Activated T-cell treated with anti-CD3 and anti-CD28 coated beads, Interleukin-2, amount 50 U/mL, for 72 hours (primary cell): ENCODE results near the gene FOXP1. TPM values are rescaled to one million over a fixed set of nuclear protein-coding genes. Genes with fewer than 3 reads are reported as not detected.
A peak's percentile ranks its signal among the peaks of the same experiment; 100 is the strongest.

Experiments used
- ATAC-seq, 2 donors: fragments of 150-1000 bp; cut with Tn5 transposase; replicated peaks in 1 of 2; 2 replicates each; pipeline ENCODE4 v1.10.0; 2021; ENCODE audit warnings: moderate library complexity in 2 of 2, mild to moderate bottlenecking in 1 of 2
- DNase-seq, 2 donors: peaks; one replicate each; pipeline ENCODE4 v3.0.0; 2021 to 2022; ENCODE audit warnings: mixed read lengths in 1 of 2
- H3K27ac Mint-ChIP-seq: one replicate; pipeline ENCODE4 v1.8.0; 2022; ENCODE audit warnings: mild to moderate bottlenecking, moderate library complexity, mixed read lengths
- H3K27me3 Mint-ChIP-seq: one replicate; pipeline ENCODE4 v1.8.0; 2022; ENCODE audit warnings: low read depth, mixed read lengths
- H3K36me3 Mint-ChIP-seq, 2 donors: one replicate each; pipeline ENCODE4 v1.8.0; 2022; ENCODE audit warnings: mixed read lengths in 2 of 2, mild to moderate bottlenecking in 1 of 2; ENCODE audit not compliant: insufficient read depth in 2 of 2
- H3K4me1 Mint-ChIP-seq: one replicate; pipeline ENCODE4 v1.8.0; 2022; ENCODE audit warnings: low read depth, mixed read lengths
- H3K4me3 Mint-ChIP-seq, 2 donors: one replicate each; pipeline ENCODE4 v1.8.0; 2022; ENCODE audit warnings: mild to moderate bottlenecking in 2 of 2, mixed read lengths in 2 of 2, moderate library complexity in 2 of 2
- H3K9me3 Mint-ChIP-seq, 2 donors: one replicate each; pipeline ENCODE4 v1.8.0; 2022; ENCODE audit warnings: mixed read lengths in 2 of 2
- total RNA-seq, 2 donors: library from RNA; stranded (reverse); gene quantifications; one replicate each; pipeline ENCODE4 v1.2.3, GENCODE V29; 2022

Gene FOXP1
- total RNA-seq, 2 donors from 2014 or later = 124 to 156 TPM

DNA sequence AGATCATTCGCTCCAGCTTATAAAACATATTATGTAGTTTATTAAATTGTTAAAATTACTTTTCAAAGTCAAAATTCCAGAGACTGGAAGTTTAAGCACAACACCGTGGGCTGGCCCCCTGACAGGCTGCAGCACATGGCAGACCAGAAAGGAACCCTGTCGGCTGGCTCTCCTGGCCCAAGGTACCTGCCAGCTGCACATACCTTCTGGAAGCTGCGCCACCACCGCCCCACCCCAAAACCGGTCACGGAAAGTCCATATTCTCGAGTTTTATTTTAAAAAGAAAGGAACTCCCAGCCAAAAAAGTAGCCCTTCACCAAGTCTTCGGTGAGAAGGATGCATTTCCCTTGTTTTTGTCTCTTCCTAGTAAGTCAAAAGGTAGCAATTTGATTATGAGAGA lies 94.6 kb downstream of the FOXP1 start:
- Mint-ChIP-seq H3K4me3 (peak overlapping the region; percentile 81 to 85), H3K9me3 (peaks cover 1 to 8% of the 10 kb centered on the region in 2 donors), H3K27ac (peak overlapping the region; percentile 51), H3K36me3 (peaks cover 14 to 19% of the 10 kb centered on the region in 2 donors), H3K27me3 (no peaks in the 10 kb centered on the region), H3K4me1 (peaks cover 94% of the 10 kb centered on the region)
- no peak for DNase-seq
- no peak for ATAC-seq

DNA sequence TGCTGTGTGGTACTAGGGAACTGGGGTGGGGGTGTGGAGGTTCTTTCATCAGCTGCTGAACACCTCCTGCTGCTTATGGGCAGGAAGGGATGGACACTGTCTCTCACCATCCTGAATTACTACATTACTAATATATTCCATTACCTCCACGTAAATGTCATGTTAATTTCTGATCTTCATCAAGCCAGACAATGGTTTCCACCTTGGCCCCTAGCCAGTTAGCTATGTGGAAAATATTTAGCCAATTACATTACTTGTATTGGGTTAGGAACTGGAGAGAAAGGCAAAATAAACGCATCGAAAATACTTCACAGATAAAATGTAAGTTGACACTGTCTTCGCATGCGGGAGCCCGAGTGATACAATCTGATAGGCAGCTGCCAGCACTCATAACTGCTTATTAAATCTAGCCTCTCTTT lies 95.1 kb downstream of the FOXP1 start:
- Mint-ChIP-seq H3K27me3 (no peaks in the 10 kb centered on the region), H3K4me3 (peak overlapping the region; percentile 76 to 85), H3K36me3 (peaks cover 14 to 19% of the 10 kb centered on the region in 2 donors), H3K4me1 (peaks cover 94% of the 10 kb centered on the region), H3K9me3 (peaks cover 1 to 8% of the 10 kb centered on the region in 2 donors), H3K27ac (no peak overlapping the region)
- DNase-seq = no peak
- no peak for ATAC-seq

GRCh38 chr3:71487418-71487817 lies 96.1 kb downstream of the FOXP1 start:
- peaks cover 94% of the 10 kb centered on the region for H3K4me1 Mint-ChIP-seq
- H3K9me3 Mint-ChIP-seq = peaks cover under 1 to 6% of the 10 kb centered on the region in 2 donors
- ATAC-seq = peak; percentile 26 to 40
- peak overlapping the region; percentile 85 to 87 for H3K4me3 Mint-ChIP-seq
- no peak for DNase-seq
- H3K27ac Mint-ChIP-seq = peak overlapping the region; percentile 80
- H3K27me3 Mint-ChIP-seq = no peaks in the 10 kb centered on the region
- H3K36me3 Mint-ChIP-seq = peaks cover 11 to 14% of the 10 kb centered on the region in 2 donors

DNA sequence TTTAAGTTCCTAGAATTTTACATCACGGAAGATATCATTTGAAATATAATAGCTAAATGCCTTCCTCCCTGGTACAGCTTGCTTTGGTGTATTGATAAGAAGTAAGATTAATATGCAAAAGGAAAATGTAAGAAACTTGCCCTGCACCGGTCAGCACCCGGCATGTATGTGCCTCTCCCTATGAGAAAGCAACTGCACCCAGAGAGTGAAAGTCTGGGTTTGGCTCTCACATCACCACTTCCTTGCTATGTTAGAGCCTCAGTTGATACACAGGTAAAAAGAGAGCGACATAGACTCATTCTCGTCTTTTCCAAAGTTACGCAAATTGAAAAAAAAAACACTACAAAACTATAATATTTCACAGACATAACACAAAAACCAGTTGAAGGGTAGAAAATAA lies 96.7 kb downstream of the FOXP1 start:
- Mint-ChIP-seq H3K27me3 (no peaks in the 10 kb centered on the region), H3K27ac (peak overlapping the region; percentile 80), H3K4me3 (peak overlapping the region; percentile 85 to 87), H3K9me3 (peaks cover 0 to 6% of the 10 kb centered on the region in 2 donors), H3K4me1 (peaks cover 95% of the 10 kb centered on the region), H3K36me3 (peaks cover 10 to 12% of the 10 kb centered on the region in 2 donors)
- ATAC-seq = peak; percentile 60 to 67
- peak; percentile 33 to 48 for DNase-seq

GRCh38 chr3:71485896-71486295 lies 97.6 kb downstream of the FOXP1 start:
- Mint-ChIP-seq H3K27ac (peak overlapping the region; percentile 76), H3K9me3 (no peaks in the 10 kb centered on the region), H3K4me1 (peaks cover 95% of the 10 kb centered on the region), H3K36me3 (peaks cover 3 to 4% of the 10 kb centered on the region in 2 donors), H3K4me3 (peak overlapping the region; percentile 22 to 51), H3K27me3 (no peaks in the 10 kb centered on the region)
- DNase-seq = no peak
- ATAC-seq = no peak

GRCh38 chr3:71484452-71484851 lies 99.1 kb downstream of the FOXP1 start:
- ATAC-seq = no peak
- no peak overlapping the region for H3K27ac Mint-ChIP-seq
- H3K27me3 Mint-ChIP-seq = no peaks in the 10 kb centered on the region
- DNase-seq = no peak
- no peaks in the 10 kb centered on the region for H3K9me3 Mint-ChIP-seq
- H3K4me3 Mint-ChIP-seq = no peak overlapping the region
- no peaks in the 10 kb centered on the region for H3K36me3 Mint-ChIP-seq
- peaks cover 98% of the 10 kb centered on the region for H3K4me1 Mint-ChIP-seq

GRCh38 chr3:71484047-71484446 lies 99.5 kb downstream of the FOXP1 start:
- no peak for ATAC-seq
- Mint-ChIP-seq H3K4me3 (peak overlapping the region; percentile 1 to 41), H3K27ac (peak overlapping the region; percentile 85), H3K9me3 (no peaks in the 10 kb centered on the region), H3K36me3 (no peaks in the 10 kb centered on the region), H3K4me1 (peaks cover 98% of the 10 kb centered on the region), H3K27me3 (no peaks in the 10 kb centered on the region)
- DNase-seq = no peak

GRCh38 chr3:71482771-71483170 lies 100.8 kb downstream of the FOXP1 start:
- H3K4me3 Mint-ChIP-seq = peak overlapping the region; percentile 30 to 33
- ATAC-seq (no peak), DNase-seq (no peak)
- peaks cover 98% of the 10 kb centered on the region for H3K4me1 Mint-ChIP-seq
- H3K9me3 Mint-ChIP-seq = no peaks in the 10 kb centered on the region
- peak overlapping the region; percentile 86 for H3K27ac Mint-ChIP-seq
- no peaks in the 10 kb centered on the region for H3K27me3 Mint-ChIP-seq
- H3K36me3 Mint-ChIP-seq = peaks cover 0 to 4% of the 10 kb centered on the region in 2 donors

DNA sequence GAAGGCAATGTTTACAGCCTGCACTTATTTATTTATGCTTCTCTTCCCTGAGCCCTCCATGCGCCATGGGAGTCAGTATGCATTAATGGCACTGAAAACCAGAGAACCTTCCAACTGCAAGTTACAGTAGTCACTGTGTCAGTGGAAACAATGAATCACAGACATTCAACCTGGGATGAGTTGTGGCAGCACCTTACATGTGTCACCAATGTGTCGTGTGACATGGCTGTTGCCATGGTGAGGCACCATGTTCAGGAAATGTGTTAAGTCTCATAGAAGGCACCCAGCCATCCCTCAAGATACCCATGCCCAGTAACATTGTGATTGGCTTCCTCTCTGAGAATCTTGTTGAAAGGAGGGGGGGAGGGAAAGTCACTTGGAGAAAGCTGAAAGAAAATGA lies 105.0 kb downstream of the FOXP1 start:
- H3K9me3 Mint-ChIP-seq = peaks cover 0 to 3% of the 10 kb centered on the region in 2 donors
- H3K4me1 Mint-ChIP-seq = peaks cover 83% of the 10 kb centered on the region
- DNase-seq (peak; percentile 73 to 85), ATAC-seq (peak; percentile 98 to 99)
- H3K27ac Mint-ChIP-seq = peak overlapping the region; percentile 93
- H3K36me3 Mint-ChIP-seq = peaks cover 9 to 12% of the 10 kb centered on the region in 2 donors
- no peaks in the 10 kb centered on the region for H3K27me3 Mint-ChIP-seq
- peak overlapping the region; percentile 65 to 82 for H3K4me3 Mint-ChIP-seq

- Mint-ChIP-seq H3K27me3 (no peaks in the 10 kb centered on the region), H3K4me3 (no peak overlapping the region), H3K36me3 (peaks cover 20 to 22% of the 10 kb centered on the region in 2 donors), H3K4me1 (peaks cover 82% of the 10 kb centered on the region), H3K27ac (no peak overlapping the region), H3K9me3 (peaks cover 7 to 12% of the 10 kb centered on the region in 2 donors)
- no peak for DNase-seq
- ATAC-seq = no peak
Observed at GRCh38 chr3:71476950-71477349, 106.6 kb downstream of the FOXP1 start.

GRCh38 chr3:71469138-71469435 lies 114.4 kb downstream of the FOXP1 start:
- ATAC-seq (no peak), DNase-seq (no peak)
- H3K27ac Mint-ChIP-seq = no peak overlapping the region
- H3K27me3 Mint-ChIP-seq = no peaks in the 10 kb centered on the region
- no peak overlapping the region for H3K4me3 Mint-ChIP-seq
- peaks cover 7 to 9% of the 10 kb centered on the region in 2 donors for H3K9me3 Mint-ChIP-seq
- H3K36me3 Mint-ChIP-seq = peaks cover 10 to 17% of the 10 kb centered on the region in 2 donors
- H3K4me1 Mint-ChIP-seq = peaks cover 56% of the 10 kb centered on the region

- ATAC-seq = no peak
- Mint-ChIP-seq H3K36me3 (peaks cover 8 to 15% of the 10 kb centered on the region in 2 donors), H3K4me1 (peaks cover 61% of the 10 kb centered on the region)
Observed at GRCh38 chr3:71468311-71469137, 115.0 kb downstream of the FOXP1 start.

GRCh38 chr3:71466483-71466882 lies 117.0 kb downstream of the FOXP1 start:
- Mint-ChIP-seq H3K9me3 (peaks cover 0 to 2% of the 10 kb centered on the region in 2 donors), H3K36me3 (peaks cover 0 to 2% of the 10 kb centered on the region in 2 donors), H3K4me3 (no peak overlapping the region), H3K4me1 (peaks cover 69% of the 10 kb centered on the region), H3K27ac (no peak overlapping the region), H3K27me3 (no peaks in the 10 kb centered on the region)
- DNase-seq (no peak), ATAC-seq (no peak)

More at GRCh38 chr3:71468311-71469137, 115.0 kb downstream of the FOXP1 start:
- H3K27ac Mint-ChIP-seq = no peak overlapping the region
- peaks cover 6 to 10% of the 10 kb centered on the region in 2 donors for H3K9me3 Mint-ChIP-seq
- no peak overlapping the region for H3K4me3 Mint-ChIP-seq
- DNase-seq = no peak
- H3K27me3 Mint-ChIP-seq = no peaks in the 10 kb centered on the region
